Stomach (tissue), 4 donors: Measurements from ENCODE around the gene DIDO1.

ENCODE experiments used
- EP300 ChIP-seq: sonication (generic); formaldehyde crosslinking; IDR thresholded peaks from one replicate; pipeline ENCODE4 v1.6.1; 2017; ENCODE audit warnings: antibody characterized with exemption
- POLR2A ChIP-seq, 4 donors: fragments of 450-650 bp; IDR thresholded peaks; one replicate each; pipeline ENCODE4 v1.6.1; 2016; ENCODE audit warnings: antibody characterized with exemption in 4 of 4, control low read depth in 2 of 4, mild to moderate bottlenecking in 1 of 4, moderate library complexity in 1 of 4
- POLR2AphosphoS5 ChIP-seq, 3 donors: sonication (generic); formaldehyde crosslinking; IDR thresholded peaks; one replicate each; pipeline ENCODE4 v1.6.1; 2016; ENCODE audit warnings: antibody characterized with exemption in 3 of 3
- TF ChIP-seq, protein P1 (sequence below), 7 experiments: fragments of 450-650 bp in 4 of 7; fragments of 200-600 bp in 3 of 7; sonication (generic) in 3 of 7; IDR thresholded peaks; one replicate each; pipeline ENCODE4 v1.5.1; 2016 to 2019; ENCODE audit warnings: antibody characterized with exemption in 7 of 7, control low read depth in 2 of 7, mild to moderate bottlenecking in 1 of 7

DNA sequence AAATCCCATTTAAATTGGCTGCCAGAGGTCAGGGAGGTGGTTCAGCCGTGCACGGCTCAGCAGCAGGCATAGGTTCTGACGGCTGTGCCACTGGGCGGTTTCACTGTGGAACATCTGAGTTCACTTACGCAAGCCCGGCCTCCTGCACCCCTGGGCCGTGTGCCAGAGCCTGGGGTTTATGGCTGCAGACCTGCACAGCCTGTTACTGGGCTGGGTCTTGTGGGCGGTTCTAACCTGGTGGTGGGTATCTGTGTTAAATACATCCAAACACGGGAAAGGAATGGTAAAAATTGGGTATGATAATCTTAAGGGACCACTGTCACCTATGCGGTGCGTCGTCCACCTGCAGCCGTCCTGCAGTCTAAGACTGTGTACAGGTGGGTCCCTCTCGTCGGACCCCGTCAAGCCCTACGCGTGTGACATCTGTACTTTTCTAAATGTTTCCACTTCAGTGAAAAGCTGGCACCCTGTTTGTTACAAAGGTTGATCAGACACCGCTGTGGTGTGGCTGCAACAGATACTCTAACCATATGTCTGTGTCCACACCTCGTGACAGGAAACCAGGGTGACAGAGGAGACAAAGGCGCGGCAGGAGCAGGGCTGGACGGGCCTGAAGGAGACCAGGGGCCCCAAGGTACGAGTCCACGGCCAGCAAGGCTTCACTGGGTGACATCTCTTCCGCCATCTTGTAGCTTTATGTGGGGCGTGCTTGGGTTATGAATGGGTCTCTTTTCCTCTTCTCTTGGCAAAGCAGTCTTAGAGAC is 88.0 kb downstream of the DIDO1 start:
- TF ChIP-seq, protein P1, sequence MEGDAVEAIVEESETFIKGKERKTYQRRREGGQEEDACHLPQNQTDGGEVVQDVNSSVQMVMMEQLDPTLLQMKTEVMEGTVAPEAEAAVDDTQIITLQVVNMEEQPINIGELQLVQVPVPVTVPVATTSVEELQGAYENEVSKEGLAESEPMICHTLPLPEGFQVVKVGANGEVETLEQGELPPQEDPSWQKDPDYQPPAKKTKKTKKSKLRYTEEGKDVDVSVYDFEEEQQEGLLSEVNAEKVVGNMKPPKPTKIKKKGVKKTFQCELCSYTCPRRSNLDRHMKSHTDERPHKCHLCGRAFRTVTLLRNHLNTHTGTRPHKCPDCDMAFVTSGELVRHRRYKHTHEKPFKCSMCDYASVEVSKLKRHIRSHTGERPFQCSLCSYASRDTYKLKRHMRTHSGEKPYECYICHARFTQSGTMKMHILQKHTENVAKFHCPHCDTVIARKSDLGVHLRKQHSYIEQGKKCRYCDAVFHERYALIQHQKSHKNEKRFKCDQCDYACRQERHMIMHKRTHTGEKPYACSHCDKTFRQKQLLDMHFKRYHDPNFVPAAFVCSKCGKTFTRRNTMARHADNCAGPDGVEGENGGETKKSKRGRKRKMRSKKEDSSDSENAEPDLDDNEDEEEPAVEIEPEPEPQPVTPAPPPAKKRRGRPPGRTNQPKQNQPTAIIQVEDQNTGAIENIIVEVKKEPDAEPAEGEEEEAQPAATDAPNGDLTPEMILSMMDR (IDR thresholded peaks at IDR 0.05), result no peak
- TF ChIP-seq POLR2A (IDR thresholded peaks at IDR 0.05), result no peak
- no peak for TF ChIP-seq EP300
- TF ChIP-seq POLR2AphosphoS5 (IDR thresholded peaks at IDR 0.05), result no peak
